ENCODE results near the gene ABCB8. TPM values are rescaled to one million over a fixed set of nuclear protein-coding genes. Genes with fewer than 3 reads are reported as not detected.

Gene ABCB8
- total RNA-seq, 1 experiment from 2014 or later, result 25.2 TPM

- no peak for DNase-seq (ENCODE audit: low spot score)
Measured at GRCh38 chr7:151070574-151070960, 42.3 kb downstream of the ABCB8 start.

GRCh38 chr7:151071032-151071866 is 43.0 kb downstream of the ABCB8 start:
- no peak for DNase-seq (ENCODE audit: low spot score)

GRCh38 chr7:151073990-151074389 is 45.7 kb downstream of the ABCB8 start:
- no peak for DNase-seq (ENCODE audit: low spot score)

GRCh38 chr7:151074817-151075661 is 46.8 kb downstream of the ABCB8 start:
- no peak for DNase-seq (ENCODE audit: low spot score)

GRCh38 chr7:151075662-151075971 is 47.4 kb downstream of the ABCB8 start:
- DNase-seq (ENCODE audit: low spot score), result no peak

GRCh38 chr7:151075978-151076426 is 47.8 kb downstream of the ABCB8 start:
- DNase-seq (ENCODE audit: low spot score), result no peak

GRCh38 chr7:151076863-151077704 is 48.8 kb downstream of the ABCB8 start:
- no peak for DNase-seq (ENCODE audit: low spot score)

GRCh38 chr7:151077705-151078232 is 49.5 kb downstream of the ABCB8 start:
- no peak for DNase-seq (ENCODE audit: low spot score)

- no peak for DNase-seq (ENCODE audit: low spot score)
Measured at GRCh38 chr7:151078233-151079040, 50.2 kb downstream of the ABCB8 start.

GRCh38 chr7:151079199-151079910 is 51.1 kb downstream of the ABCB8 start:
- DNase-seq (ENCODE audit: low spot score), result no peak

GRCh38 chr7:151080067-151080521 is 51.8 kb downstream of the ABCB8 start:
- no peak for DNase-seq (ENCODE audit: low spot score)

- DNase-seq (ENCODE audit: low spot score), result peak; percentile 84
Measured at GRCh38 chr7:151080522-151081169, 52.4 kb downstream of the ABCB8 start, which contains the start of gene FASTK. FASTK (minus strand) TSS chr7:151080809; CDS start chr7:151080766, 43 bp downstream.

- no peak for DNase-seq (ENCODE audit: low spot score)
Measured at GRCh38 chr7:151081170-151082101, 53.2 kb downstream of the ABCB8 start.

- DNase-seq (ENCODE audit: low spot score), result no peak
Measured at GRCh38 chr7:151082141-151083070, 54.2 kb downstream of the ABCB8 start.

- peak; percentile 53 for DNase-seq (ENCODE audit: low spot score)
Measured at GRCh38 chr7:151083071-151083823, 55.0 kb downstream of the ABCB8 start, which contains the start of gene TMUB1. TMUB1 (minus strand) TSS chr7:151083493; CDS start chr7:151082563, 930 bp downstream.

- DNase-seq (ENCODE audit: low spot score), result no peak
Measured at GRCh38 chr7:151083824-151084160, 55.5 kb downstream of the ABCB8 start.
